Sigmoid colon (tissue), 7 donors: ENCODE data around the gene DAW1. TPM values are rescaled to one million over a fixed set of nuclear protein-coding genes. Genes with fewer than 3 reads are reported as not detected.
"Not testable (repeated sequence)": the region's sequence is repeated elsewhere in the genome, so short reads cannot be mapped to it uniquely, and the experiment has no call there.

Source experiments
- DNase-seq: peaks from one replicate; pipeline ENCODE4 v3.0.0-alpha.2; 2019
- H3K27ac ChIP-seq, 4 donors: fragments of 200-600 bp; sonication (generic); one replicate each; pipeline ENCODE4 v1.5.1; 2016 to 2019; ENCODE audit warnings: mild to moderate bottlenecking in 1 of 4
- H3K27me3 ChIP-seq, 3 donors: fragments of 200-600 bp; sonication (generic); one replicate each; pipeline ENCODE4 v1.5.1; 2019; ENCODE audit warnings: mild to moderate bottlenecking in 1 of 3
- H3K36me3 ChIP-seq, 4 donors: fragments of 200-600 bp; sonication (generic); one replicate each; pipeline ENCODE4 v1.5.1; 2016 to 2019
- H3K4me1 ChIP-seq, 4 donors: fragments of 200-600 bp; sonication (generic); one replicate each; pipeline ENCODE4 v1.5.1; 2017 to 2019
- H3K4me3 ChIP-seq, 4 donors: fragments of 200-600 bp; sonication (generic); one replicate each; pipeline ENCODE4 v1.5.1; 2017 to 2019; ENCODE audit warnings: mild to moderate bottlenecking in 2 of 4, moderate library complexity in 1 of 4
- H3K9me3 ChIP-seq, 4 donors: fragments of 200-600 bp in 3 of 4; sonication (generic) in 3 of 4; one replicate each; pipeline versions ENCODE4 v1.5.1 to v1.6.1; 2013 to 2019
- EP300 ChIP-seq, 4 donors: sonication (generic); formaldehyde crosslinking; IDR thresholded peaks; one replicate each; pipeline ENCODE4 v1.6.1; 2017; ENCODE audit warnings: antibody characterized with exemption in 4 of 4
- POLR2A ChIP-seq, 2 donors: fragments of 450-650 bp; IDR thresholded peaks; one replicate each; pipeline ENCODE4 v1.6.1; 2016; ENCODE audit warnings: antibody characterized with exemption in 2 of 2, mild to moderate bottlenecking in 2 of 2, moderate library complexity in 2 of 2
- POLR2AphosphoS5 ChIP-seq, 4 donors: sonication (generic); formaldehyde crosslinking; IDR thresholded peaks; one replicate each; pipeline ENCODE4 v1.6.1; 2017; ENCODE audit warnings: antibody characterized with exemption in 4 of 4
- WGBS, 2 donors: extraction: QIAGEN DNeasy Blood & Tissue Kit; methylation state at CpG; one replicate each; pipeline ENCODE4 v1.1.7; 2013; 5-methylcytosine and 5-hydroxymethylcytosine counted together
- intact Hi-C: fragments of 100-400 bp; cut with DNase I; formaldehyde crosslinking; loops from one replicate; pipeline ENCODE4 v1.15.1; 2023
- polyA plus RNA-seq, 3 donors: library from polyadenylated mRNA; stranded (reverse); fragments of 200-250 nt; gene quantifications; one replicate each; pipeline ENCODE4 v1.2.3, GENCODE V29; 2013
- total RNA-seq, 4 donors: library from RNA; depleted of rRNA; stranded (reverse); fragments of >200 nt; gene quantifications; one replicate each; pipeline ENCODE4 v1.1.0, GENCODE V29; 2016
- TF ChIP-seq, protein P1 (sequence below), 4 experiments: fragments of 450-650 bp in 3 of 4; fragments of 200-600 bp in 1 of 4; IDR thresholded peaks; one replicate each; pipeline ENCODE4 v1.5.1; 2016 to 2019; ENCODE audit warnings: antibody characterized with exemption in 4 of 4, mild to moderate bottlenecking in 3 of 4, moderate library complexity in 2 of 4
- donor health status: healthy with polysubstance abuse.
- donor health status: Bipolar disorder and iron deficiency.
- donor health status: healthy.

Gene DAW1
- total and polyA plus RNA-seq, 7 donors = 0.06 TPM; not detected in 6

DNA sequence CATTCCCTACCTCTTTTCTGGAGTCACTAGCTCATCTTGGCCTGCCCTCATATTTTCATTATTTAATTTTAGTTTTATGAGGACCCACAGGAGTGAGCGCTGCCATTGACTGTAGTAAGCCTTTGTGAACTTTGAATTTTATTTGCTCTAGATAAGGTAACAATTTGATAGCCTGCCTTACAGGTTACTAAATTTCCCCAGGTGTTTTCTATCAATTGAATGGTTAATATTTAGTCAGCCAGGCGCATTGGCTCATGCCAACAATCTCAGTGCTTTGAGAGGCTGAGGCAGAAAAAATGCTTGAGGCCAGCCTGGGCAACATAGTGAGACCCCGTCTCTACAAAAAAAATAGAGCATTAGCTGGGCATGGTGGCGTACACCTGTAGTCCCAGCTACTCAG is 50.2 kb downstream of the DAW1 start:
- TF ChIP-seq POLR2AphosphoS5 (IDR thresholded peaks at IDR 0.05) (no peak), POLR2A (IDR thresholded peaks at IDR 0.05) (no peak), EP300 (IDR thresholded peaks at IDR 0.05) (no peak)
- TF ChIP-seq, protein P1, sequence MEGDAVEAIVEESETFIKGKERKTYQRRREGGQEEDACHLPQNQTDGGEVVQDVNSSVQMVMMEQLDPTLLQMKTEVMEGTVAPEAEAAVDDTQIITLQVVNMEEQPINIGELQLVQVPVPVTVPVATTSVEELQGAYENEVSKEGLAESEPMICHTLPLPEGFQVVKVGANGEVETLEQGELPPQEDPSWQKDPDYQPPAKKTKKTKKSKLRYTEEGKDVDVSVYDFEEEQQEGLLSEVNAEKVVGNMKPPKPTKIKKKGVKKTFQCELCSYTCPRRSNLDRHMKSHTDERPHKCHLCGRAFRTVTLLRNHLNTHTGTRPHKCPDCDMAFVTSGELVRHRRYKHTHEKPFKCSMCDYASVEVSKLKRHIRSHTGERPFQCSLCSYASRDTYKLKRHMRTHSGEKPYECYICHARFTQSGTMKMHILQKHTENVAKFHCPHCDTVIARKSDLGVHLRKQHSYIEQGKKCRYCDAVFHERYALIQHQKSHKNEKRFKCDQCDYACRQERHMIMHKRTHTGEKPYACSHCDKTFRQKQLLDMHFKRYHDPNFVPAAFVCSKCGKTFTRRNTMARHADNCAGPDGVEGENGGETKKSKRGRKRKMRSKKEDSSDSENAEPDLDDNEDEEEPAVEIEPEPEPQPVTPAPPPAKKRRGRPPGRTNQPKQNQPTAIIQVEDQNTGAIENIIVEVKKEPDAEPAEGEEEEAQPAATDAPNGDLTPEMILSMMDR (IDR thresholded peaks at IDR 0.05) = no peak
- intact Hi-C loops = no loop called here
- 22 to 73% methylated on average over 4 of the region's 4 CpGs for WGBS, 2 donors
- Histone ChIP-seq H3K36me3 (no peaks in the 10 kb centered on the region), H3K27ac (no peak overlapping the region), H3K4me1 (no peaks in the 10 kb centered on the region), H3K27me3 (no peaks in the 10 kb centered on the region), H3K4me3 (no peak overlapping the region), H3K9me3 (no peaks in the 10 kb centered on the region)
- no peak for DNase-seq

DNA sequence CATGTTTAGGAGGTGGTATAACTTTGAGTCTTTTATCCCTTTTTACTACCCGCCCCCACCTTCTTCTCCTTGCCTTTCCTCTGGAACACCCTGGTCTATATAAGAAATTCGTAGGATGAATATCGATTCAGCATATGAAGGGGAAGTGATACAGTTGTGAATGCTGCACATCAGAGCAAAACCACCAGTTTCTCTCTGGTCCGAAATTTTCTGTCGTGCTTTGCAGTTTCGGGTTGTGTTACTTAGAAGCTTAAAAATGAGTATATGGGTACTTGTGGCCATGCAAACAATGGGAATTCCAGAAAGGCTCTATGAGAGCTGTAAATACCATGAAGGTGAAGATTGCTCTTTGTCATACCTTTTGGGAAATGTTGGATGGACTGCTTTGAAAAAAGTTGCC is 60.6 kb downstream of the DAW1 start:
- H3K9me3 ChIP-seq = no peaks in the 10 kb centered on the region
- 85 to 88% methylated on average over 6 of the region's 6 CpGs for WGBS, 2 donors
- no peak for TF ChIP-seq POLR2A (IDR thresholded peaks at IDR 0.05)
- no peak for TF ChIP-seq EP300 (IDR thresholded peaks at IDR 0.05)
- no peak for TF ChIP-seq POLR2AphosphoS5 (IDR thresholded peaks at IDR 0.05)
- TF ChIP-seq, protein P1 (IDR thresholded peaks at IDR 0.05) = no peak
- H3K4me3 ChIP-seq = no peak overlapping the region
- H3K4me1 ChIP-seq = no peaks in the 10 kb centered on the region
- DNase-seq = no peak
- intact Hi-C loops = no loop called here
- H3K27ac ChIP-seq = no peak overlapping the region
- no peaks in the 10 kb centered on the region for H3K27me3 ChIP-seq
- no peaks in the 10 kb centered on the region for H3K36me3 ChIP-seq

DNA sequence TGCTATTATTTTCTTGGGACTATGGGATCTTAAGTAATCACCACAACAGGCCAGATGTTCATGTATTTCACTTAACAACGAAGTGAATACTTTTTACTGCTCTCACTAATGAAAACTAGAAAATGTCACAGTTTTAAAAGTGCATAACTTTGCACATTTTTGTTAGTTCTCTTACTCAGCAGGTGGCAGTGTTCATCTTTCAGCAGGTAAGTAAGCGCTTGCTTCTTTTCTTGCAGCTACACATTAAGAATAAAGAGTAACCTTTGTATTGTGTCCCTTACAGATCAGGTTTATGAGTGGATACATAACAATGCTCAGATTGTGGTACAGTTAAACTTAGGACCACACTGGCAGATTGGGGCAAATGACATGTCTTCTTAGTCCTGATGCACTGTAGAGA is 61.0 kb downstream of the DAW1 start:
- Histone ChIP-seq H3K4me1 (no peaks in the 10 kb centered on the region), H3K4me3 (no peak overlapping the region), H3K9me3 (no peaks in the 10 kb centered on the region), H3K27ac (no peak overlapping the region), H3K36me3 (no peaks in the 10 kb centered on the region), H3K27me3 (no peaks in the 10 kb centered on the region)
- intact Hi-C loops = no loop called here
- WGBS, 2 donors = 25 to 62% methylated on average over 2 of the region's 2 CpGs
- TF ChIP-seq EP300 (IDR thresholded peaks at IDR 0.05) (no peak), POLR2AphosphoS5 (IDR thresholded peaks at IDR 0.05) (no peak), POLR2A (IDR thresholded peaks at IDR 0.05) (no peak)
- TF ChIP-seq, protein P1 (IDR thresholded peaks at IDR 0.05) = no peak
- no peak for DNase-seq

DNA sequence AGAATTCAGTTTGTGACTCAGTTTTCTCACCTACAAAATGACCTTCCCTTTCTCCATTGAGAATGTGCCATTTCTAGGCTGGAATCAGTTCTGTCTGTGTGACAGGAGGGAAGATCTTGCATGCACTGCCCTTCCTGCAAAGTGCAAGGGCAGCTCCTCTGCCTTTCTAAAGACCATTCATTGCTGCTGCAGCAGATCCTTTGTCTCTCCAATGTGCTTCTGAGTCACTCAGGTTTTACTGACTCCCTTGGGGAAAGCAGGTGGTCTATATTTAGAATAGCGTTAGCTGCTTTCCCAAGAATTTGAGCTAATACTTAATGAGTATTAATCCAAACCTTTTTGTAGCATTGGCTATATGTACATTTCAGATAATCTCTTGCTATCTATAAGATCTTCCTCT is 62.5 kb downstream of the DAW1 start:
- TF ChIP-seq POLR2AphosphoS5 (IDR thresholded peaks at IDR 0.05) (no peak), POLR2A (IDR thresholded peaks at IDR 0.05) (no peak), EP300 (IDR thresholded peaks at IDR 0.05) (no peak)
- TF ChIP-seq, protein P1 (IDR thresholded peaks at IDR 0.05) = no peak
- H3K27ac ChIP-seq = no peak overlapping the region
- no peaks in the 10 kb centered on the region for H3K27me3 ChIP-seq
- no peaks in the 10 kb centered on the region for H3K4me1 ChIP-seq
- no peaks in the 10 kb centered on the region for H3K36me3 ChIP-seq
- H3K9me3 ChIP-seq = no peaks in the 10 kb centered on the region
- DNase-seq = no peak
- no peak overlapping the region for H3K4me3 ChIP-seq
- intact Hi-C loops = no loop called here
- WGBS, 2 donors = 84 to 95% methylated on average over 1 of the region's 1 CpG

DNA sequence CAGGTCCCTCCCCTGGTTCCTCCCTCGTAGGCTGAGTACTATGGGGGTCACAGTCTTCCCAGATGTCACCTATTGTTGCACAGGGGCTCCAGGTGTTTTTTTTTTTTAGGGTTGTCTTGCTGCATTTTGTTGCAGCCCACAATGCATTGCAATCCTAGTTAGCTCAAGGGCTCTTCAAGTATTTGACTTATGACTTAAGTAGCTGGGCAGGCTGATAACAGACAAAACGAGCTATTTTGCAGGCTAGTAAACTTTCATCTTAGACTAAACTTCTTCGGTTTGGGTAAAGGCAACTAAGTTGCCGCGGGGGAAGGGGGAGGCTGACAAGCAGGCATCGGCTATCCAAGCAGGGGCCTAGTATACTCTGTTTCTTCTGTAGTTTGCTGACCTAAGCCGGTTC is 64.8 kb downstream of the DAW1 start:
- DNase-seq, H3K36me3 ChIP-seq, H3K4me3 ChIP-seq, H3K27ac ChIP-seq, intact Hi-C loops, H3K27me3 ChIP-seq, H3K9me3 ChIP-seq, H3K4me1 ChIP-seq: not testable (repeated sequence)
- 70 to 74% methylated on average over 7 of the region's 7 CpGs for WGBS, 2 donors
